ENCODE measurements around the gene PKN2. TPM values are rescaled to one million over a fixed set of nuclear protein-coding genes. Genes with fewer than 3 reads are reported as not detected.
"Not testable (repeated sequence)": the region's sequence is repeated elsewhere in the genome, so short reads cannot be mapped to it uniquely, and the experiment has no call there.

Gene PKN2
- total RNA-seq, 1 donor from 2014 or later: 30.7 TPM

GRCh38 chr1:88708011-88708410, 23.9 kb downstream of the PKN2 start:
- TF ChIP-seq CTCF (IDR thresholded peaks at IDR 0.05; ENCODE audit: insufficient read depth, low read length, poor library complexity, severe bottlenecking): no peak
- no peaks in the 10 kb centered on the region for H3K27me3 ChIP-seq (ENCODE audit: control insufficient read depth, insufficient read depth, low read length)
- H3K4me3 ChIP-seq (ENCODE audit: low read depth, low read length): no peak overlapping the region
- no peak for DNase-seq (ENCODE audit: low read depth)
- no peaks in the 10 kb centered on the region for H3K36me3 ChIP-seq (ENCODE audit: control insufficient read depth, insufficient read depth, low read length)

GRCh38 chr1:88712907-88713306, 28.8 kb downstream of the PKN2 start:
- DNase-seq (ENCODE audit: low read depth); H3K36me3 ChIP-seq (ENCODE audit: control insufficient read depth, insufficient read depth, low read length); H3K27me3 ChIP-seq (ENCODE audit: control insufficient read depth, insufficient read depth, low read length); H3K4me3 ChIP-seq (ENCODE audit: low read depth, low read length): not testable (repeated sequence)

GRCh38 chr1:88716571-88716970, 32.5 kb downstream of the PKN2 start:
- H3K27me3 ChIP-seq (ENCODE audit: control insufficient read depth, insufficient read depth, low read length); H3K4me3 ChIP-seq (ENCODE audit: low read depth, low read length); H3K36me3 ChIP-seq (ENCODE audit: control insufficient read depth, insufficient read depth, low read length); DNase-seq (ENCODE audit: low read depth): not testable (repeated sequence)

- Histone ChIP-seq H3K4me3 (ENCODE audit: low read depth, low read length) (no peak overlapping the region), H3K36me3 (ENCODE audit: control insufficient read depth, insufficient read depth, low read length) (no peaks in the 10 kb centered on the region), H3K27me3 (ENCODE audit: control insufficient read depth, insufficient read depth, low read length) (no peaks in the 10 kb centered on the region)
- TF ChIP-seq CTCF (IDR thresholded peaks at IDR 0.05; ENCODE audit: insufficient read depth, low read length, poor library complexity, severe bottlenecking): no peak
- no peak for DNase-seq (ENCODE audit: low read depth)
Observed at GRCh38 chr1:88722492-88722891, 38.4 kb downstream of the PKN2 start.

- TF ChIP-seq CTCF (IDR thresholded peaks at IDR 0.05; ENCODE audit: insufficient read depth, low read length, poor library complexity, severe bottlenecking): no peak
- no peak overlapping the region for H3K4me3 ChIP-seq (ENCODE audit: low read depth, low read length)
Observed at GRCh38 chr1:88726697-88727096, 42.6 kb downstream of the PKN2 start.

GRCh38 chr1:88727205-88727604, 43.1 kb downstream of the PKN2 start:
- no peaks in the 10 kb centered on the region for H3K36me3 ChIP-seq (ENCODE audit: control insufficient read depth, insufficient read depth, low read length)
- TF ChIP-seq CTCF (IDR thresholded peaks at IDR 0.05; ENCODE audit: insufficient read depth, low read length, poor library complexity, severe bottlenecking): no peak
- H3K4me3 ChIP-seq (ENCODE audit: low read depth, low read length): no peak overlapping the region
- DNase-seq (ENCODE audit: low read depth): no peak
- no peaks in the 10 kb centered on the region for H3K27me3 ChIP-seq (ENCODE audit: control insufficient read depth, insufficient read depth, low read length)

More at GRCh38 chr1:88726697-88727096, 42.6 kb downstream of the PKN2 start:
- no peak for DNase-seq (ENCODE audit: low read depth)
- no peaks in the 10 kb centered on the region for H3K36me3 ChIP-seq (ENCODE audit: control insufficient read depth, insufficient read depth, low read length)
- no peaks in the 10 kb centered on the region for H3K27me3 ChIP-seq (ENCODE audit: control insufficient read depth, insufficient read depth, low read length)

GRCh38 chr1:88729297-88729696, 45.2 kb downstream of the PKN2 start:
- no peak overlapping the region for H3K4me3 ChIP-seq (ENCODE audit: low read depth, low read length)
- no peaks in the 10 kb centered on the region for H3K36me3 ChIP-seq (ENCODE audit: control insufficient read depth, insufficient read depth, low read length)
- no peak for DNase-seq (ENCODE audit: low read depth)
- no peak for TF ChIP-seq CTCF (IDR thresholded peaks at IDR 0.05; ENCODE audit: insufficient read depth, low read length, poor library complexity, severe bottlenecking)
- no peaks in the 10 kb centered on the region for H3K27me3 ChIP-seq (ENCODE audit: control insufficient read depth, insufficient read depth, low read length)

Data from kidney epithelial cell (primary cell).